ENCODE results near the gene FOXL2NB. TPM values are rescaled to one million over a fixed set of nuclear protein-coding genes. Genes with fewer than 3 reads are reported as not detected.

FOXL2NB gene
- total and polyA plus RNA-seq, 8 donors = 0.04 to 0.21 (median 0.06) TPM; not detected in 2

GRCh38 chr3:138945709-138946662 lies 1.0 kb upstream of the FOXL2NB start:
- Histone ChIP-seq H3K36me3 (no peaks in the 10 kb centered on the region), H3K4me3 (peak overlapping the region; percentile 22 to 28), H3K9me3 (no peaks in the 10 kb centered on the region), H3K27ac (no peak overlapping the region), H3K4me1 (peaks cover 34 to 48% of the 10 kb centered on the region in 2 donors), H3K27me3 (peaks cover 98 to 100% of the 10 kb centered on the region in 2 donors)
- TF ChIP-seq, protein P1, sequence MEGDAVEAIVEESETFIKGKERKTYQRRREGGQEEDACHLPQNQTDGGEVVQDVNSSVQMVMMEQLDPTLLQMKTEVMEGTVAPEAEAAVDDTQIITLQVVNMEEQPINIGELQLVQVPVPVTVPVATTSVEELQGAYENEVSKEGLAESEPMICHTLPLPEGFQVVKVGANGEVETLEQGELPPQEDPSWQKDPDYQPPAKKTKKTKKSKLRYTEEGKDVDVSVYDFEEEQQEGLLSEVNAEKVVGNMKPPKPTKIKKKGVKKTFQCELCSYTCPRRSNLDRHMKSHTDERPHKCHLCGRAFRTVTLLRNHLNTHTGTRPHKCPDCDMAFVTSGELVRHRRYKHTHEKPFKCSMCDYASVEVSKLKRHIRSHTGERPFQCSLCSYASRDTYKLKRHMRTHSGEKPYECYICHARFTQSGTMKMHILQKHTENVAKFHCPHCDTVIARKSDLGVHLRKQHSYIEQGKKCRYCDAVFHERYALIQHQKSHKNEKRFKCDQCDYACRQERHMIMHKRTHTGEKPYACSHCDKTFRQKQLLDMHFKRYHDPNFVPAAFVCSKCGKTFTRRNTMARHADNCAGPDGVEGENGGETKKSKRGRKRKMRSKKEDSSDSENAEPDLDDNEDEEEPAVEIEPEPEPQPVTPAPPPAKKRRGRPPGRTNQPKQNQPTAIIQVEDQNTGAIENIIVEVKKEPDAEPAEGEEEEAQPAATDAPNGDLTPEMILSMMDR (IDR thresholded peaks at IDR 0.05) = no peak
- ATAC-seq = peak; percentile 37
- intact Hi-C loops (cut with DNase I) = no loop called here
- DNase-seq = peak in 1 of 4 donors; percentile 78

DNA sequence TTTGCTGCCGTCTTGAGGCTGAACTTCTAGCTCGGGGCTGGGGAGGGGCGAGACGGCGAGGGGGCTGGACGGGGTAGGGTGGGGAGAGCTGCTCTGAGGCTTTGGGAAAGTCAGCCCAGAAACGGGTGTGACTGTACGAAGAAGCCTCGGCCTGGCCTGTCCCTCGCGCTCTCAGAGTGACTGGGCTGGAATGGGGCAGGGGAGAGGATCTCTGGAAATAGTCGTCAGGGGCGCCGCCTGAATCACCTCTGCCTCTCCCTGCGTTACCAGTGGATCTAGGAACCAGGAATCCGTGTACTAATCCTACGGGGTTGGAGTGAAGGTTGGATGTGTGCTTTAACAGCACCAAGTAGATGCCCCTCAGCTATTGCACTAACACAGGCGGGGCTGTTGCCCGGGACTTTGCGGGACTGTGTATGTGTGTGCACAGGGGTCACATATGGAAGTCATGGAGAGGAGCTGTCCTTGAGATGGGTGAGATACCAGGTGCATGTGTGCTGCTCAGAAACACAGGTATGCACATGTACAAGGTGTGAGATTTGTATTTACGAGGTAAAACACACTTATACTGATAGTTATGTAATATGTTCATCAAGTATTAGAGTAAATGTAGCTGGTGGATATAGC lies 591 bp downstream of the FOXL2NB start:
- intact Hi-C loops (cut with DNase I) = no loop called here
- no peak overlapping the region for H3K4me3 ChIP-seq
- TF ChIP-seq, protein P1 (IDR thresholded peaks at IDR 0.05) = no peak
- ATAC-seq (no peak), DNase-seq (no peak)
- H3K27me3 ChIP-seq = peaks cover 89 to 99% of the 10 kb centered on the region in 2 donors
- no peaks in the 10 kb centered on the region for H3K9me3 ChIP-seq
- no peak overlapping the region for H3K27ac ChIP-seq
- H3K36me3 ChIP-seq = no peaks in the 10 kb centered on the region
- H3K4me1 ChIP-seq = peaks cover 34 to 48% of the 10 kb centered on the region in 2 donors

GRCh38 chr3:138948371-138949001 lies 1.5 kb downstream of the FOXL2NB start:
- no peaks in the 10 kb centered on the region for H3K36me3 ChIP-seq
- ATAC-seq (no peak), DNase-seq (no peak)
- peaks cover 34 to 48% of the 10 kb centered on the region in 2 donors for H3K4me1 ChIP-seq
- intact Hi-C loops (cut with DNase I) = no loop called here
- TF ChIP-seq, protein P1 (IDR thresholded peaks at IDR 0.05) = no peak
- H3K9me3 ChIP-seq = no peaks in the 10 kb centered on the region
- peaks cover 80 to 99% of the 10 kb centered on the region in 2 donors for H3K27me3 ChIP-seq
- no peak overlapping the region for H3K27ac ChIP-seq
- no peak overlapping the region for H3K4me3 ChIP-seq

GRCh38 chr3:138949002-138949418 lies 2.0 kb downstream of the FOXL2NB start:
- H3K9me3 ChIP-seq = no peaks in the 10 kb centered on the region
- H3K36me3 ChIP-seq = no peaks in the 10 kb centered on the region
- peaks cover 75 to 99% of the 10 kb centered on the region in 2 donors for H3K27me3 ChIP-seq
- no peak overlapping the region for H3K27ac ChIP-seq
- peaks cover 34 to 45% of the 10 kb centered on the region in 2 donors for H3K4me1 ChIP-seq
- no peak overlapping the region for H3K4me3 ChIP-seq
- no peak for ATAC-seq
- TF ChIP-seq, protein P1 (IDR thresholded peaks at IDR 0.05) = no peak
- intact Hi-C loops (cut with DNase I) = no loop called here
- DNase-seq = no peak
